Kasumi-1 (cell line): ENCODE results near the gene SUFU.

Experiments used
- DNase-seq, 2 experiments: peaks; one replicate each; lab custom pipeline; 2025; lab: John Stamatoyannopoulos, UW

Gene SUFU

GRCh38 chr10:102550636-102551210 is 47.0 kb downstream of the SUFU start:
- DNase-seq, result no peak

GRCh38 chr10:102552533-102552932 is 48.8 kb downstream of the SUFU start:
- no peak for DNase-seq

- DNase-seq, result no peak
Observed at GRCh38 chr10:102553771-102554170, 50.0 kb downstream of the SUFU start.

GRCh38 chr10:102554531-102554930 is 50.8 kb downstream of the SUFU start:
- no peak for DNase-seq

- peak; percentile 66 to 76 for DNase-seq
Observed at GRCh38 chr10:102555781-102556328, 52.1 kb downstream of the SUFU start.

GRCh38 chr10:102557569-102557968 is 53.8 kb downstream of the SUFU start:
- no peak for DNase-seq

- DNase-seq, result no peak
Observed at GRCh38 chr10:102559764-102560163, 56.0 kb downstream of the SUFU start.

- DNase-seq, result no peak
Observed at GRCh38 chr10:102564209-102564834, 60.5 kb downstream of the SUFU start.

GRCh38 chr10:102565793-102566192 is 62.0 kb downstream of the SUFU start:
- peak in 1 of 2 experiments; percentile 17 for DNase-seq

GRCh38 chr10:102578782-102579181 is 75.0 kb downstream of the SUFU start:
- no peak for DNase-seq

- DNase-seq, result no peak
Observed at GRCh38 chr10:102579328-102579727, 75.6 kb downstream of the SUFU start.

GRCh38 chr10:102580230-102580629 is 76.5 kb downstream of the SUFU start:
- peak; percentile 18 to 19 for DNase-seq

- DNase-seq, result no peak
Observed at GRCh38 chr10:102581401-102581800, 77.6 kb downstream of the SUFU start.

GRCh38 chr10:102581981-102582580 is 78.3 kb downstream of the SUFU start:
- no peak for DNase-seq

- DNase-seq, result peak; percentile 94 to 99
Observed at GRCh38 chr10:102583435-102584417, 80.0 kb downstream of the SUFU start.

- DNase-seq, result no peak
Observed at GRCh38 chr10:102585026-102585425, 81.3 kb downstream of the SUFU start.

GRCh38 chr10:102586858-102587257 is 83.1 kb downstream of the SUFU start:
- no peak for DNase-seq

GRCh38 chr10:102588875-102589274 is 85.1 kb downstream of the SUFU start:
- no peak for DNase-seq

GRCh38 chr10:102593074-102593803 is 89.5 kb downstream of the SUFU start:
- DNase-seq, result no peak

- DNase-seq, result no peak
Observed at GRCh38 chr10:102593804-102594079, 90.0 kb downstream of the SUFU start.

- DNase-seq, result no peak
Observed at GRCh38 chr10:102595293-102595692, 91.5 kb downstream of the SUFU start.

GRCh38 chr10:102595897-102596296 is 92.1 kb downstream of the SUFU start:
- DNase-seq, result no peak
